ENCODE results near the gene SFT2D1.

The SFT2D1 gene

GRCh38 chr6:166277892-166278578 lies 64.3 kb downstream of the SFT2D1 start:
- no peak for DNase-seq (ENCODE audit: extremely low read depth, low read depth)

GRCh38 chr6:166277018-166277417 lies 65.3 kb downstream of the SFT2D1 start:
- TF ChIP-seq, protein P1, sequence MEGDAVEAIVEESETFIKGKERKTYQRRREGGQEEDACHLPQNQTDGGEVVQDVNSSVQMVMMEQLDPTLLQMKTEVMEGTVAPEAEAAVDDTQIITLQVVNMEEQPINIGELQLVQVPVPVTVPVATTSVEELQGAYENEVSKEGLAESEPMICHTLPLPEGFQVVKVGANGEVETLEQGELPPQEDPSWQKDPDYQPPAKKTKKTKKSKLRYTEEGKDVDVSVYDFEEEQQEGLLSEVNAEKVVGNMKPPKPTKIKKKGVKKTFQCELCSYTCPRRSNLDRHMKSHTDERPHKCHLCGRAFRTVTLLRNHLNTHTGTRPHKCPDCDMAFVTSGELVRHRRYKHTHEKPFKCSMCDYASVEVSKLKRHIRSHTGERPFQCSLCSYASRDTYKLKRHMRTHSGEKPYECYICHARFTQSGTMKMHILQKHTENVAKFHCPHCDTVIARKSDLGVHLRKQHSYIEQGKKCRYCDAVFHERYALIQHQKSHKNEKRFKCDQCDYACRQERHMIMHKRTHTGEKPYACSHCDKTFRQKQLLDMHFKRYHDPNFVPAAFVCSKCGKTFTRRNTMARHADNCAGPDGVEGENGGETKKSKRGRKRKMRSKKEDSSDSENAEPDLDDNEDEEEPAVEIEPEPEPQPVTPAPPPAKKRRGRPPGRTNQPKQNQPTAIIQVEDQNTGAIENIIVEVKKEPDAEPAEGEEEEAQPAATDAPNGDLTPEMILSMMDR (IDR thresholded peaks at IDR 0.05; ENCODE audit: low read depth, low read length) = no peak
- no peak for DNase-seq (ENCODE audit: extremely low read depth, low read depth)

More at GRCh38 chr6:166277892-166278578, 64.3 kb downstream of the SFT2D1 start:
- TF ChIP-seq, protein P1 (IDR thresholded peaks at IDR 0.05; ENCODE audit: low read depth, low read length) = no peak

DNA sequence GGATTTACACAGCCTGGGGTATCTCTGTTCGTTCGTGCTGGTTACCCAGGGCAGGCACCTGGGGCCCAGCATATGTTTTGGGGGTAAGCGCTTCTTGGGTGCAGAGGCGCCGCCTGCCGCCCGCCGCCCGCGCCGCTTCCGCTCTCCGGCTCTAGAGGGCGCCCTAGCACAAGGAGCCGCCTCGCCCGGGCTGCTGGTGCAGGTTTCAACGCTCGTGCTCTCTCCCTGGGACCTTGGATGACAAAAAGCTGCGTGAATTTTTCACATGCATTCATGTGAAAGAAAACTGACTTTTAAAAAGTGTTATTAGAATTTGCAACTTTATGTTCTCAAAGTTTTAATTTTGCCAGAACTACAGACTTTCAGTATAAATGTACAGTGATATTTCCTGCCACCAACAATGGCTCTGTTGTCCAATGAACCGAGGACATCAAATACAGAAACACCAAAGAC lies 66.6 kb downstream of the SFT2D1 start:
- no peak for DNase-seq (ENCODE audit: extremely low read depth, low read depth)
- TF ChIP-seq, protein P1 (IDR thresholded peaks at IDR 0.05; ENCODE audit: low read depth, low read length) = peak; percentile 99

GRCh38 chr6:166274739-166275370 lies 67.5 kb downstream of the SFT2D1 start:
- DNase-seq (ENCODE audit: extremely low read depth, low read depth) = no peak

DNA sequence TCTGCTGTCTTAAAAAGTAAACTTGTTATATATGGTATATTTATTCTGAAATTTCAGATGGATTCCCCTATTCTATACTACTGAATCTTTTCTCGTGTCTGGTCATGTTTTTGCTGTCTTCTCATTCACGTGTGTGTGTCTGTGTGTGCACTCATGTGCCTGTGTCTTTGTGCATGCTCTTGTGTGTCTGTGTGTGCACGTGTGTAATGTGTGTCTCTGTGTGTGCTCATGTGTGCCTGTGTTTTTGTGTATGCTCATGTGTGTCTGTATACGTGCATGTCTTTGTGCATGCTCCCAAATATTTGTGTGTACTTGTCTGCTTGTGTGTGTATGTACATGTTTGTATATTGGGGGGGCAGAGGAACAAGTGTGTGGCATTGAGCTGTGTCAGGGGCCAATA lies 68.2 kb downstream of the SFT2D1 start:
- DNase-seq (ENCODE audit: extremely low read depth, low read depth) = no peak
- TF ChIP-seq, protein P1 (IDR thresholded peaks at IDR 0.05; ENCODE audit: low read depth, low read length) = no peak

More at GRCh38 chr6:166274739-166275370, 67.5 kb downstream of the SFT2D1 start:
- TF ChIP-seq, protein P1 (IDR thresholded peaks at IDR 0.05; ENCODE audit: low read depth, low read length) = no peak

- no peak for DNase-seq (ENCODE audit: extremely low read depth, low read depth)
- TF ChIP-seq, protein P1 (IDR thresholded peaks at IDR 0.05; ENCODE audit: low read depth, low read length) = no peak
Measured at GRCh38 chr6:166271376-166271765, 71.0 kb downstream of the SFT2D1 start.

- TF ChIP-seq, protein P1 (IDR thresholded peaks at IDR 0.05; ENCODE audit: low read depth, low read length) = no peak
- no peak for DNase-seq (ENCODE audit: extremely low read depth, low read depth)
Measured at GRCh38 chr6:166270706-166271375, 71.5 kb downstream of the SFT2D1 start.
